ENCODE data around the gene ATP6V1B1.

- TF ChIP-seq POLR2A (IDR thresholded peaks at IDR 0.05; ENCODE audit: extremely low read depth, insufficient read length) (no peak), MYC (IDR thresholded peaks at IDR 0.05; ENCODE audit: low read depth, low read length) (no peak; the same call in 1 of the 2 replicates), MAX (IDR thresholded peaks at IDR 0.05; ENCODE audit: low read depth, low read length) (0 out of 2 replicates have a peak, but pooled peaks have one; percentile 10)
- TF ChIP-seq, protein P1, sequence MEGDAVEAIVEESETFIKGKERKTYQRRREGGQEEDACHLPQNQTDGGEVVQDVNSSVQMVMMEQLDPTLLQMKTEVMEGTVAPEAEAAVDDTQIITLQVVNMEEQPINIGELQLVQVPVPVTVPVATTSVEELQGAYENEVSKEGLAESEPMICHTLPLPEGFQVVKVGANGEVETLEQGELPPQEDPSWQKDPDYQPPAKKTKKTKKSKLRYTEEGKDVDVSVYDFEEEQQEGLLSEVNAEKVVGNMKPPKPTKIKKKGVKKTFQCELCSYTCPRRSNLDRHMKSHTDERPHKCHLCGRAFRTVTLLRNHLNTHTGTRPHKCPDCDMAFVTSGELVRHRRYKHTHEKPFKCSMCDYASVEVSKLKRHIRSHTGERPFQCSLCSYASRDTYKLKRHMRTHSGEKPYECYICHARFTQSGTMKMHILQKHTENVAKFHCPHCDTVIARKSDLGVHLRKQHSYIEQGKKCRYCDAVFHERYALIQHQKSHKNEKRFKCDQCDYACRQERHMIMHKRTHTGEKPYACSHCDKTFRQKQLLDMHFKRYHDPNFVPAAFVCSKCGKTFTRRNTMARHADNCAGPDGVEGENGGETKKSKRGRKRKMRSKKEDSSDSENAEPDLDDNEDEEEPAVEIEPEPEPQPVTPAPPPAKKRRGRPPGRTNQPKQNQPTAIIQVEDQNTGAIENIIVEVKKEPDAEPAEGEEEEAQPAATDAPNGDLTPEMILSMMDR (IDR thresholded peaks at IDR 0.05; ENCODE audit: low read depth, low read length) = peak; percentile 73
These were observed 59.2 kb downstream of the ATP6V1B1 start, which contains the start of gene TEX261 for GRCh38 chr2:70994699-70995425.

All from NB4 (cell line).